Stimulated activated memory B cell treated with anti-CD40 and anti-IgM and Interleukin-4, amounts not matched to agents 10 μg/mL and 1 μg/mL and 100 μg/mL, for 72 hours (primary cell): ENCODE measurements around the gene MAML3.

ENCODE experiments used
- ATAC-seq: fragments of 150-1000 bp; cut with Tn5 transposase; 2 replicates; pipeline ENCODE4 v1.10.0; 2021
- H3K27ac Mint-ChIP-seq: one replicate; pipeline ENCODE4 v1.8.0; 2022; ENCODE audit warnings: mild to moderate bottlenecking, mixed read lengths
- H3K27me3 Mint-ChIP-seq: one replicate; pipeline ENCODE4 v1.8.0; 2022; ENCODE audit warnings: mixed read lengths
- H3K36me3 Mint-ChIP-seq: one replicate; pipeline ENCODE4 v1.8.0; 2022; ENCODE audit warnings: mixed read lengths
- H3K4me1 Mint-ChIP-seq: one replicate; pipeline ENCODE4 v1.8.0; 2022; ENCODE audit warnings: mixed read lengths
- H3K4me3 Mint-ChIP-seq: one replicate; pipeline ENCODE4 v1.8.0; 2022; ENCODE audit warnings: mild to moderate bottlenecking, moderate library complexity, mixed read lengths
- H3K9me3 Mint-ChIP-seq: one replicate; pipeline ENCODE4 v1.8.0; 2022; ENCODE audit warnings: mixed read lengths

The MAML3 gene

GRCh38 chr4:139849219-139849618 lies 304.8 kb downstream of the MAML3 start:
- Mint-ChIP-seq H3K9me3 (no peaks in the 10 kb centered on the region), H3K4me3 (no peak overlapping the region), H3K36me3 (no peaks in the 10 kb centered on the region), H3K27me3 (peaks cover 20% of the 10 kb centered on the region), H3K4me1 (no peaks in the 10 kb centered on the region), H3K27ac (no peak overlapping the region)
- no peak for ATAC-seq

DNA sequence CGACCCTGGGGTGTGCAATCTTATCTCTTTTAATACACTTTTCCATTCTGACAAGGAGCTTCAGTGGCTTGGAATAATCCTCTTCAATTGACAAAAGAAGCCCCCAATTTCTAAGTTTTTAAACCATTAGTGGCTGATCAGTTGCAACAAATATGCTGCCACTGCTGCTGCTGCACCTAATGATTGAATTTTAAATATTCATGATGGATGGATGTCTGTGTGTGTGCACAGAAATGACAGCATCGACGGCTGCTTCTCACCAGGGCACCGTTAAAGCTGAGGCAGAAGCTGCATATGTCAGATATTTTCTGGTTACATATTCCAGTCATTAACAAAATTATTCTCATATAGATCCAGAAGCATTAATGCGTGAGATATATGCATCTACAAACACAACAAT lies 306.0 kb downstream of the MAML3 start:
- Mint-ChIP-seq H3K27me3 (peaks cover 14% of the 10 kb centered on the region), H3K27ac (no peak overlapping the region), H3K4me3 (no peak overlapping the region), H3K36me3 (no peaks in the 10 kb centered on the region), H3K4me1 (no peaks in the 10 kb centered on the region), H3K9me3 (no peaks in the 10 kb centered on the region)
- ATAC-seq: no peak

- Mint-ChIP-seq H3K9me3 (no peaks in the 10 kb centered on the region), H3K27me3 (peaks cover 10% of the 10 kb centered on the region), H3K27ac (no peak overlapping the region), H3K4me3 (no peak overlapping the region), H3K36me3 (no peaks in the 10 kb centered on the region), H3K4me1 (no peaks in the 10 kb centered on the region)
- no peak for ATAC-seq
Measured at GRCh38 chr4:139847602-139848001, 306.4 kb downstream of the MAML3 start.

GRCh38 chr4:139846766-139847165 lies 307.2 kb downstream of the MAML3 start:
- Mint-ChIP-seq H3K4me3 (no peak overlapping the region), H3K27ac (no peak overlapping the region), H3K27me3 (peaks cover 10% of the 10 kb centered on the region), H3K4me1 (no peaks in the 10 kb centered on the region), H3K9me3 (no peaks in the 10 kb centered on the region), H3K36me3 (no peaks in the 10 kb centered on the region)
- no peak for ATAC-seq

- H3K36me3 Mint-ChIP-seq: no peaks in the 10 kb centered on the region
- H3K27ac Mint-ChIP-seq: no peak overlapping the region
- no peaks in the 10 kb centered on the region for H3K9me3 Mint-ChIP-seq
- no peak overlapping the region for H3K4me3 Mint-ChIP-seq
- no peaks in the 10 kb centered on the region for H3K4me1 Mint-ChIP-seq
- peaks cover 10% of the 10 kb centered on the region for H3K27me3 Mint-ChIP-seq
- ATAC-seq: no peak
Measured at GRCh38 chr4:139845453-139846093, 308.4 kb downstream of the MAML3 start.

GRCh38 chr4:139844459-139845036 lies 309.4 kb downstream of the MAML3 start:
- Mint-ChIP-seq H3K27ac (no peak overlapping the region), H3K4me1 (no peaks in the 10 kb centered on the region), H3K9me3 (no peaks in the 10 kb centered on the region), H3K4me3 (no peak overlapping the region), H3K36me3 (no peaks in the 10 kb centered on the region), H3K27me3 (peaks cover 8% of the 10 kb centered on the region)
- ATAC-seq: peak; percentile 29

DNA sequence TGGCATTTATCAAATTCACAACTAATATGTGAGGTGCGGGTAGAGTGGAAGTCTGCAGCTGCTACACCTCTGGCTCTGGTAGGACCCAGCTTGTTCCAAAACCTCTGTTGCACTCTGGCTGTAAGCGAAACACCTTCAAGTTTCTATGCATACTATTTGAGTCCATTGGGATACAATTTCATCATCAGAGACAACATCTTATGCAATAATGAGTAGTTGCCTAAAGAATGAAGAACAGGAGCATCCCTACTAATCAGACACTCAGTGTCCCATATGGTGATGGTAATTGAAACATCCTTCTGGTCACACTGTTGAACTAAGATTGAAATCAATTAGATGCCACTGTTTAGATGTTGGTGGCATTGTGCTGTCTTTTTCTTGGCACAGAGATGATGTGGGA lies 309.9 kb downstream of the MAML3 start:
- Mint-ChIP-seq H3K27ac (no peak overlapping the region), H3K4me1 (no peaks in the 10 kb centered on the region), H3K27me3 (peaks cover 3% of the 10 kb centered on the region), H3K9me3 (no peaks in the 10 kb centered on the region), H3K36me3 (no peaks in the 10 kb centered on the region), H3K4me3 (no peak overlapping the region)
- no peak for ATAC-seq

- no peak overlapping the region for H3K27ac Mint-ChIP-seq
- H3K4me3 Mint-ChIP-seq: no peak overlapping the region
- H3K4me1 Mint-ChIP-seq: no peaks in the 10 kb centered on the region
- H3K9me3 Mint-ChIP-seq: no peaks in the 10 kb centered on the region
- no peak for ATAC-seq
- no peaks in the 10 kb centered on the region for H3K36me3 Mint-ChIP-seq
- H3K27me3 Mint-ChIP-seq: no peaks in the 10 kb centered on the region
Measured at GRCh38 chr4:139843641-139844040, 310.3 kb downstream of the MAML3 start.

- no peaks in the 10 kb centered on the region for H3K27me3 Mint-ChIP-seq
- no peaks in the 10 kb centered on the region for H3K4me1 Mint-ChIP-seq
- no peak overlapping the region for H3K4me3 Mint-ChIP-seq
- H3K9me3 Mint-ChIP-seq: no peaks in the 10 kb centered on the region
- no peak for ATAC-seq
- no peaks in the 10 kb centered on the region for H3K36me3 Mint-ChIP-seq
- no peak overlapping the region for H3K27ac Mint-ChIP-seq
Measured at GRCh38 chr4:139841464-139842195, 312.4 kb downstream of the MAML3 start.

DNA sequence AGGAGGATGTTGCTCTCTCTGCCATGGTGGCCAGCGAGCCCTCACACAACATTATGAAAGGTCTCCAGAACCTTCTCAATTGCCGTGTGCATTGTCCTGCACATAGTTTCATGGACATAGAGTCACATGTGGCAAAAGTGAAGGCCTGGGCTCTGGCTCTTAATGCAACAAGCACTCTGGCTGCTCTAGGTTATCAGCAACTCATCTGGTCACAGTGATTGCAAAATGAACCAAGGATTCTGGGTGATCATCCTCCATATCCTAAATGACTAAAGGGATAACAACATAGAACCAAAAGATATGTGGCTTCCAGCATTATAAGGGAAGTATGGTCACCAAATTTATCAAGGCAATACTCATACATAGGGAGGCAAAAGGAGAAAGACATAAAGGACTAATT lies 313.2 kb downstream of the MAML3 start:
- no peaks in the 10 kb centered on the region for H3K27me3 Mint-ChIP-seq
- no peaks in the 10 kb centered on the region for H3K9me3 Mint-ChIP-seq
- H3K27ac Mint-ChIP-seq: no peak overlapping the region
- ATAC-seq: no peak
- H3K36me3 Mint-ChIP-seq: no peaks in the 10 kb centered on the region
- H3K4me1 Mint-ChIP-seq: no peaks in the 10 kb centered on the region
- H3K4me3 Mint-ChIP-seq: no peak overlapping the region

- H3K36me3 Mint-ChIP-seq: no peaks in the 10 kb centered on the region
- no peaks in the 10 kb centered on the region for H3K9me3 Mint-ChIP-seq
- no peak overlapping the region for H3K27ac Mint-ChIP-seq
- no peaks in the 10 kb centered on the region for H3K4me1 Mint-ChIP-seq
- H3K4me3 Mint-ChIP-seq: no peak overlapping the region
- peaks cover 5% of the 10 kb centered on the region for H3K27me3 Mint-ChIP-seq
- ATAC-seq: no peak
Measured at GRCh38 chr4:139839403-139840031, 314.5 kb downstream of the MAML3 start.

DNA sequence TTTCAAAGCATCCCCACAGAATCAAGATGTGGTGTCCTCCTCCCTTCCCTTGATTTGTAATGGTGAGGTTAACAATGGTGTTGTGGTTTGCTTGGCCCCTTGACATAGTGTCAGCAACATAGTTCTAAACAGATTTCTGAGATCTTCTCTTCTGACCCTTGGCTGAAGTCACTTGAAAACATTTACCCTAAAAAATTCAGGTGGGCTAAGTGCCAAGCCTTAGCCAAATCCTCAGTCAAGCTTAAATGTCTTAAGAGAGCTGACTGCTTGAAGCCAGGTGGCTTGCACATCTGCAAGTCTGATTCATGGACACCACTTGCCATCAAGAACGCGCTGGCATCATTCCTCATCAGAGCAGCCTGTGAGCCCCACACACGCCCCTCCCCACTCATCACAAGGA lies 315.2 kb downstream of the MAML3 start:
- H3K9me3 Mint-ChIP-seq: no peaks in the 10 kb centered on the region
- no peaks in the 10 kb centered on the region for H3K36me3 Mint-ChIP-seq
- H3K27ac Mint-ChIP-seq: no peak overlapping the region
- H3K4me1 Mint-ChIP-seq: no peaks in the 10 kb centered on the region
- ATAC-seq: no peak
- no peak overlapping the region for H3K4me3 Mint-ChIP-seq
- peaks cover 12% of the 10 kb centered on the region for H3K27me3 Mint-ChIP-seq

DNA sequence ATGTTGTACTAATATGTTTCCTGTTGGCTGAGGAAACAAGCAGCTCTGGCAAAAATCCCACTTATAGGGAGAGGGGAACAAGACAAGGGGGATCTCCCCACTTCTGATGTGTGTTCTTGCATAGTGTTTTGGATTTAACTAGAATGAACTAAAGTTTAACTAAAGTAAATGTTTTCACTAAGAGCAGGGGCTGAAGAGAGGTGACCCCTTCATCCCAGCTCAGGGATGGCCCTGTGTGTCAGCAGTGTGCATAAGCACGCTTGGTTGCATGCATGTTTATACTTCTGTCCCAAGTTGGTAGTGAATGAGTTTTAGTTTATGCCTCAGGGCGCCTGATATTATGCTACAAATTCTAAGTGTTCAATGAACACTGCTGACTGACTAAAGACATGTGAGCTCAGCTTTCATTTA lies 319.0 kb downstream of the MAML3 start:
- Mint-ChIP-seq H3K9me3 (no peaks in the 10 kb centered on the region), H3K4me1 (no peaks in the 10 kb centered on the region), H3K4me3 (no peak overlapping the region), H3K36me3 (no peaks in the 10 kb centered on the region), H3K27me3 (peaks cover 25% of the 10 kb centered on the region), H3K27ac (no peak overlapping the region)
- ATAC-seq: no peak

GRCh38 chr4:139834226-139834662 lies 319.7 kb downstream of the MAML3 start:
- H3K4me3 Mint-ChIP-seq: no peak overlapping the region
- no peaks in the 10 kb centered on the region for H3K36me3 Mint-ChIP-seq
- no peaks in the 10 kb centered on the region for H3K9me3 Mint-ChIP-seq
- no peaks in the 10 kb centered on the region for H3K4me1 Mint-ChIP-seq
- H3K27ac Mint-ChIP-seq: no peak overlapping the region
- H3K27me3 Mint-ChIP-seq: peaks cover 25% of the 10 kb centered on the region
- no peak for ATAC-seq

- no peaks in the 10 kb centered on the region for H3K4me1 Mint-ChIP-seq
- H3K27me3 Mint-ChIP-seq: peaks cover 25% of the 10 kb centered on the region
- H3K27ac Mint-ChIP-seq: no peak overlapping the region
- no peaks in the 10 kb centered on the region for H3K36me3 Mint-ChIP-seq
- H3K4me3 Mint-ChIP-seq: no peak overlapping the region
- H3K9me3 Mint-ChIP-seq: peaks cover 5% of the 10 kb centered on the region
- ATAC-seq: no peak
Measured at GRCh38 chr4:139833151-139833910, 320.7 kb downstream of the MAML3 start.
